ENCODE measurements around the gene USP2.

The USP2 gene

GRCh38 chr11:119377112-119377901 lies 4.2 kb downstream of the USP2 start:
- DNase-seq (ENCODE audit: low read depth in 1 of 2, low spot score in 1 of 2): no peak

GRCh38 chr11:119376197-119376847 lies 5.2 kb downstream of the USP2 start:
- DNase-seq (ENCODE audit: low read depth in 1 of 2, low spot score in 1 of 2): no peak

- no peak for DNase-seq (ENCODE audit: low read depth in 1 of 2, low spot score in 1 of 2)
These were observed 5.9 kb downstream of the USP2 start for GRCh38 chr11:119375337-119376196.

- DNase-seq (ENCODE audit: low read depth in 1 of 2, low spot score in 1 of 2): no peak
These were observed 6.7 kb downstream of the USP2 start for GRCh38 chr11:119374632-119375336.

GRCh38 chr11:119373921-119374631 lies 7.4 kb downstream of the USP2 start:
- DNase-seq (ENCODE audit: low read depth in 1 of 2, low spot score in 1 of 2): no peak

GRCh38 chr11:119373059-119373920 lies 8.2 kb downstream of the USP2 start:
- no peak for DNase-seq (ENCODE audit: low read depth in 1 of 2, low spot score in 1 of 2)

GRCh38 chr11:119372260-119373058 lies 9.0 kb downstream of the USP2 start:
- DNase-seq (ENCODE audit: low read depth in 1 of 2, low spot score in 1 of 2): no peak

GRCh38 chr11:119371778-119372182 lies 9.7 kb downstream of the USP2 start:
- DNase-seq (ENCODE audit: low read depth in 1 of 2, low spot score in 1 of 2): no peak

- no peak for DNase-seq (ENCODE audit: low read depth in 1 of 2, low spot score in 1 of 2)
These were observed 10.4 kb downstream of the USP2 start for GRCh38 chr11:119371067-119371601.

GRCh38 chr11:119370486-119371046 lies 10.9 kb downstream of the USP2 start:
- DNase-seq (ENCODE audit: low read depth in 1 of 2, low spot score in 1 of 2): no peak

- no peak for DNase-seq (ENCODE audit: low read depth in 1 of 2, low spot score in 1 of 2)
These were observed 12.2 kb downstream of the USP2 start for GRCh38 chr11:119369132-119369925.

- DNase-seq (ENCODE audit: low read depth in 1 of 2, low spot score in 1 of 2): no peak
These were observed 13.1 kb downstream of the USP2 start for GRCh38 chr11:119368121-119369034.

- no peak for DNase-seq (ENCODE audit: low read depth in 1 of 2, low spot score in 1 of 2)
These were observed 13.8 kb downstream of the USP2 start for GRCh38 chr11:119367661-119368120.

- DNase-seq (ENCODE audit: low read depth in 1 of 2, low spot score in 1 of 2): no peak
These were observed 14.5 kb downstream of the USP2 start for GRCh38 chr11:119366690-119367620.

- no peak for DNase-seq (ENCODE audit: low read depth in 1 of 2, low spot score in 1 of 2)
These were observed 16.4 kb downstream of the USP2 start for GRCh38 chr11:119365071-119365591.
